Fibroblast of the aortic adventitia (primary cell): ENCODE results near the gene MFSD1. TPM values are rescaled to one million over a fixed set of nuclear protein-coding genes. Genes with fewer than 3 reads are reported as not detected.

Experiments used
- DNase-seq: peaks from one replicate; pipeline ENCODE4 v3.0.0-alpha.2; 2010; ENCODE audit warnings: low read depth
- H3K4me3 ChIP-seq: 2 replicates; pipeline ENCODE4 v1.5.1; 2011; ENCODE audit warnings: low read depth, mild to moderate bottlenecking, control low read depth, low read length, moderate library complexity
- CTCF ChIP-seq: IDR thresholded peaks from 2 replicates; pipeline ENCODE4 v1.5.1; 2011; ENCODE audit warnings: mild to moderate bottlenecking, low read length, control low read depth, inconsistent platforms; ENCODE audit not compliant: insufficient read depth
- total RNA-seq: library from RNA; depleted of rRNA; stranded (reverse); fragments of >200 nt; gene quantifications from 2 replicates; pipeline ENCODE4 v1.2.3, GENCODE V29; 2012; ENCODE audit warnings: low replicate concordance

Gene MFSD1
- total RNA-seq, 1 donor: 223 TPM

DNA sequence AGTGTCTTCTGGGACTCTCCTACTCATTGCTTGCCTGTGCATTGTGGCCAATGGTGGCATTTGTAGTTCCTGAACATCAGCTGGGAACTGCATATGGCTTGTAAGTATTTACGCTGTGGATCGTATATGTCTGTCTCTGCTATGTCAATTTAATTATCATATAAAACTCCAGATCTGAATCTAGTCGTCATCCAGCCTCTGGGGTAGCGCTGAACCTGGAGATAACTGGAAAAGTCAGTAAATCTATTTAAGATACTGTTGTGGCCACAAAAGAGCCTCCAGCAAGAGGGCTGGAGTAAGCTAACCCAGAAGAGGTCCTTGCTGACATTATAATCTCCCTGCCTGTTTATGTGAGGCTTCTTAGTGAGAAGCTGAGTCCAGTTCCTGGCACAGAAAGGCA lies 21.6 kb downstream of the MFSD1 start:
- no peak for TF ChIP-seq CTCF
- H3K4me3 ChIP-seq: no peak overlapping the region
- DNase-seq: no peak

GRCh38 chr3:158827773-158828172 lies 25.9 kb downstream of the MFSD1 start:
- no peak for DNase-seq
- no peak overlapping the region for H3K4me3 ChIP-seq
- TF ChIP-seq CTCF: no peak

- no peak for DNase-seq
- no peak overlapping the region for H3K4me3 ChIP-seq
- no peak for TF ChIP-seq CTCF
Observed at GRCh38 chr3:158830391-158830790, 28.5 kb downstream of the MFSD1 start.

- no peak for TF ChIP-seq CTCF
- DNase-seq: no peak
- no peak overlapping the region for H3K4me3 ChIP-seq
Observed at GRCh38 chr3:158831861-158832260, 30.0 kb downstream of the MFSD1 start.

DNA sequence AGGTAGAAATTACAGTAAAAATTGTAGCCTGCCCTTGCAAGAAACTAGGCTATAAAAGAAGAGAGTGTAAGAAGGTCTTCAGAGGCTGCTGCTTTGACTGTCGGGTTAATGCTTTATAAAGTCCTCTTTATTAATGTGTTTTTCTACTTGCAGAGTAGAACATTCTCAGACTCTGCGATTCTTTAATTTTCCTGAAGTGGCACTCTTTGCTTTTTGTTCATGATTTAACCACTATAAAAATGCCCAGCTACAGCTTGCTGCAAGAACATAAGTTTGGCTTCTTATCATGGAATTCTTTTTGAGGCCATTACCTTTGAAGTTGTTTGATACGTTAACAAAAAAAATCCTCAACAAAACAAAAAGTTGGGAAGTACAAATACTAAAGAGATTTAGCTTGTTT lies 33.8 kb downstream of the MFSD1 start:
- TF ChIP-seq CTCF: no peak
- DNase-seq: no peak
- no peak overlapping the region for H3K4me3 ChIP-seq

GRCh38 chr3:158836312-158836711 lies 34.5 kb downstream of the MFSD1 start:
- no peak for DNase-seq

More at GRCh38 chr3:158836312-158836711, 34.5 kb downstream of the MFSD1 start:
- TF ChIP-seq CTCF: no peak
- H3K4me3 ChIP-seq: no peak overlapping the region
